Upper lobe of left lung (tissue), 4 donors: ENCODE measurements around the gene SLC23A3.

ENCODE experiments used
- EP300 ChIP-seq, 4 donors: sonication (generic); formaldehyde crosslinking; IDR thresholded peaks; one replicate each; pipeline ENCODE4 v1.5.1; 2017; ENCODE audit warnings: antibody characterized with exemption in 4 of 4, control low read depth in 2 of 4
- POLR2A ChIP-seq, 4 donors: fragments of 450-650 bp; IDR thresholded peaks; one replicate each; pipeline ENCODE4 v1.5.1; 2016 to 2017; ENCODE audit warnings: antibody characterized with exemption in 4 of 4, mild to moderate bottlenecking in 2 of 4
- POLR2AphosphoS5 ChIP-seq, 2 donors: sonication (generic); formaldehyde crosslinking; IDR thresholded peaks; one replicate each; pipeline ENCODE4 v1.5.1; 2017; ENCODE audit warnings: antibody characterized with exemption in 2 of 2
- TF ChIP-seq, protein P1 (sequence below), 6 experiments: fragments of 450-650 bp in 4 of 6; fragments of 200-600 bp in 2 of 6; sonication (generic) in 2 of 6; IDR thresholded peaks; one replicate each; pipeline ENCODE4 v1.5.1; 2016 to 2019; ENCODE audit warnings: antibody characterized with exemption in 6 of 6

GRCh38 chr2:219124381-219125110 lies 45.3 kb downstream of the SLC23A3 start:
- TF ChIP-seq, protein P1, sequence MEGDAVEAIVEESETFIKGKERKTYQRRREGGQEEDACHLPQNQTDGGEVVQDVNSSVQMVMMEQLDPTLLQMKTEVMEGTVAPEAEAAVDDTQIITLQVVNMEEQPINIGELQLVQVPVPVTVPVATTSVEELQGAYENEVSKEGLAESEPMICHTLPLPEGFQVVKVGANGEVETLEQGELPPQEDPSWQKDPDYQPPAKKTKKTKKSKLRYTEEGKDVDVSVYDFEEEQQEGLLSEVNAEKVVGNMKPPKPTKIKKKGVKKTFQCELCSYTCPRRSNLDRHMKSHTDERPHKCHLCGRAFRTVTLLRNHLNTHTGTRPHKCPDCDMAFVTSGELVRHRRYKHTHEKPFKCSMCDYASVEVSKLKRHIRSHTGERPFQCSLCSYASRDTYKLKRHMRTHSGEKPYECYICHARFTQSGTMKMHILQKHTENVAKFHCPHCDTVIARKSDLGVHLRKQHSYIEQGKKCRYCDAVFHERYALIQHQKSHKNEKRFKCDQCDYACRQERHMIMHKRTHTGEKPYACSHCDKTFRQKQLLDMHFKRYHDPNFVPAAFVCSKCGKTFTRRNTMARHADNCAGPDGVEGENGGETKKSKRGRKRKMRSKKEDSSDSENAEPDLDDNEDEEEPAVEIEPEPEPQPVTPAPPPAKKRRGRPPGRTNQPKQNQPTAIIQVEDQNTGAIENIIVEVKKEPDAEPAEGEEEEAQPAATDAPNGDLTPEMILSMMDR (IDR thresholded peaks at IDR 0.05) = no peak
- no peak for TF ChIP-seq EP300 (IDR thresholded peaks at IDR 0.05)
- no peak for TF ChIP-seq POLR2AphosphoS5 (IDR thresholded peaks at IDR 0.05)
- TF ChIP-seq POLR2A (IDR thresholded peaks at IDR 0.05) = no peak
